Measurements from ENCODE around the gene PCLO. TPM values are rescaled to one million over a fixed set of nuclear protein-coding genes. Genes with fewer than 3 reads are reported as not detected.
"Not testable (repeated sequence)": the region's sequence is repeated elsewhere in the genome, so short reads cannot be mapped to it uniquely, and the experiment has no call there.

The PCLO gene
- total RNA-seq, 3 donors from 2014 or later = 0.10 TPM; not detected in 2

GRCh38 chr7:83053965-83054364 lies 108.7 kb downstream of the PCLO start:
- no peaks in the 10 kb centered on the region for H3K27me3 Mint-ChIP-seq (ENCODE audit: low read depth)
- H3K4me1 Mint-ChIP-seq (ENCODE audit: low read depth) = no peaks in the 10 kb centered on the region

GRCh38 chr7:83040484-83040883 lies 122.2 kb downstream of the PCLO start:
- ATAC-seq = no peak

More at GRCh38 chr7:83053965-83054364, 108.7 kb downstream of the PCLO start:
- H3K4me3 Mint-ChIP-seq = no peak overlapping the region
- DNase-seq = no peak
- peaks cover 3% of the 10 kb centered on the region for H3K9me3 Mint-ChIP-seq
- H3K36me3 Mint-ChIP-seq (ENCODE audit: insufficient read depth) = no peaks in the 10 kb centered on the region
- no peak for ATAC-seq

GRCh38 chr7:83038787-83039186 lies 123.9 kb downstream of the PCLO start:
- ATAC-seq = no peak

More at GRCh38 chr7:83040484-83040883, 122.2 kb downstream of the PCLO start:
- Mint-ChIP-seq H3K4me3 (no peak overlapping the region), H3K27me3 (ENCODE audit: low read depth) (no peaks in the 10 kb centered on the region), H3K36me3 (ENCODE audit: insufficient read depth) (no peaks in the 10 kb centered on the region), H3K4me1 (ENCODE audit: low read depth) (no peaks in the 10 kb centered on the region), H3K9me3 (peaks cover 14% of the 10 kb centered on the region)
- no peak for DNase-seq

GRCh38 chr7:83036721-83037380 lies 125.8 kb downstream of the PCLO start:
- H3K4me3 Mint-ChIP-seq = no peak overlapping the region
- ATAC-seq = no peak
- no peaks in the 10 kb centered on the region for H3K4me1 Mint-ChIP-seq (ENCODE audit: low read depth)
- H3K27me3 Mint-ChIP-seq (ENCODE audit: low read depth) = no peaks in the 10 kb centered on the region
- peaks cover 19% of the 10 kb centered on the region for H3K9me3 Mint-ChIP-seq
- DNase-seq = no peak
- no peaks in the 10 kb centered on the region for H3K36me3 Mint-ChIP-seq (ENCODE audit: insufficient read depth)

More at GRCh38 chr7:83038787-83039186, 123.9 kb downstream of the PCLO start:
- H3K9me3 Mint-ChIP-seq = peaks cover 14% of the 10 kb centered on the region
- no peaks in the 10 kb centered on the region for H3K27me3 Mint-ChIP-seq (ENCODE audit: low read depth)
- H3K4me3 Mint-ChIP-seq = no peak overlapping the region
- DNase-seq = no peak
- no peaks in the 10 kb centered on the region for H3K4me1 Mint-ChIP-seq (ENCODE audit: low read depth)
- no peaks in the 10 kb centered on the region for H3K36me3 Mint-ChIP-seq (ENCODE audit: insufficient read depth)

GRCh38 chr7:83036130-83036529 lies 126.6 kb downstream of the PCLO start:
- Mint-ChIP-seq H3K4me3 (no peak overlapping the region), H3K4me1 (ENCODE audit: low read depth) (no peaks in the 10 kb centered on the region), H3K9me3 (peaks cover 19% of the 10 kb centered on the region), H3K27me3 (ENCODE audit: low read depth) (no peaks in the 10 kb centered on the region), H3K36me3 (ENCODE audit: insufficient read depth) (no peaks in the 10 kb centered on the region)
- ATAC-seq = no peak
- DNase-seq = no peak

- no peaks in the 10 kb centered on the region for H3K36me3 Mint-ChIP-seq (ENCODE audit: insufficient read depth)
- H3K27me3 Mint-ChIP-seq (ENCODE audit: low read depth) = no peaks in the 10 kb centered on the region
- ATAC-seq (no peak), DNase-seq (no peak)
- peaks cover 10% of the 10 kb centered on the region for H3K9me3 Mint-ChIP-seq
- H3K4me3 Mint-ChIP-seq = no peak overlapping the region
- no peaks in the 10 kb centered on the region for H3K4me1 Mint-ChIP-seq (ENCODE audit: low read depth)
These were observed 130.5 kb downstream of the PCLO start for GRCh38 chr7:83032195-83032594.

DNA sequence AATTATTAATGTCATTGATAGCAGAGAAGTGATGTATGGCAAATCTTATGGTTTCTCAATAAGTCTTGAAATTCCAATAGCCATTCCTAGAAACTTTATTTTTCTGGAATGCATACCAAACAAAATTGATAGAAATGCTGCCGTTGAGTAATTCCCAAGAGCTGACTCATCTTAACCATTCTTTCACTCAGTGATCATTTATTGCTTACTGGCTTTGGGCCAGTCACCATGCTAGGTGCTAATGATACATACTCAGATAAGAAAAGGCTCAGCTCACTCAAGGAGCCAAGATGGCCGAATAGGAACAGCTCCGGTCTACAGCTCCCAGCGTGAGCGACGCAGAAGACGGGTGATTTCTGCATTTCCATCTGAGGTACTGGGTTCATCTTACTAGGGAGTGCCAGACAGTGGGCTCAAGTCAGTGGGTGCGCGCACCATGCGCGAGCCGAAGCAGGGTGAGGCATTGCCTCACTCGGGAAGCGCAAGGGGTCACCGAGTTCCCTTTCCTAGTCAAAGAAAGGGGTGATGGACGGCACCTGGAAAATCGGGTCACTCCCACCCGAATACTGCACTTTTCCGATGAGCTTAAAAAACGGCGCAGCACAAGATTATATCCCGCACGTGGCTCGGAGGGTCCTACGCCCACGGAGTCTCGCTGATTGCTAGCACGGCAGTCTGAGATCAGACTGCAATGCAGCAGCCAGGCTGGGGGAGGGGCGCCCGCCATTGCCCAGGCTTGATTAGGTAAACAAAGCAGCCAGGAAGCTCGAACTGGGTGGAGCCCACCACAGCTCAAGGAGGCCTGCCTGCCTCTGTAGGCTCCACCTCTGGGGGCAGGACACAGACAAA lies 138.6 kb downstream of the PCLO start:
- not testable (repeated sequence) for H3K36me3 Mint-ChIP-seq (ENCODE audit: insufficient read depth); H3K4me1 Mint-ChIP-seq (ENCODE audit: low read depth); H3K4me3 Mint-ChIP-seq

DNA sequence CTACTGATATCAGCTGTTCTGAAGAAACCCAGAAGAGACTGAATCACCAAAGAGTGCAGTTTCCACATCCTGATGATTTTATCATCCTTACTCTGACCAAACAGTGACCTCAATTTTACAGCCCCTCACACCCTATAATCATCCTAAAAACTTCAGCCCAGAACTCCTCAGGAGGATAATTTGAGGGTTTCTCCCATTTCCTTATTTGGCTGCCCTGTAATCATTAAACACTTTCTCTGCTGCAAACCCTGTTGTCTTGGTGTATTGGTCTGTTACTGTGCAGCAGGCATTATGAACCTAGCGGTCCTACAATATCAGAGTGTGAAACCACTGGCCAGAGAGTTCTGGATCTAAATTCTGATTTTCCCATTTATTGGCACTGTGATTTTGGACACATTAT lies 141.7 kb downstream of the PCLO start:
- H3K9me3 Mint-ChIP-seq = peaks cover 22% of the 10 kb centered on the region
- no peak overlapping the region for H3K4me3 Mint-ChIP-seq
- DNase-seq (no peak), ATAC-seq (no peak)
- H3K27me3 Mint-ChIP-seq (ENCODE audit: low read depth) = no peaks in the 10 kb centered on the region
- H3K36me3 Mint-ChIP-seq (ENCODE audit: insufficient read depth) = no peaks in the 10 kb centered on the region
- H3K4me1 Mint-ChIP-seq (ENCODE audit: low read depth) = no peaks in the 10 kb centered on the region

More for the DNA sequence above, 138.6 kb downstream of the PCLO start:
- DNase-seq; H3K27me3 Mint-ChIP-seq (ENCODE audit: low read depth); ATAC-seq: not testable (repeated sequence)
- H3K9me3 Mint-ChIP-seq = peaks cover 18% of the 10 kb centered on the region

DNA sequence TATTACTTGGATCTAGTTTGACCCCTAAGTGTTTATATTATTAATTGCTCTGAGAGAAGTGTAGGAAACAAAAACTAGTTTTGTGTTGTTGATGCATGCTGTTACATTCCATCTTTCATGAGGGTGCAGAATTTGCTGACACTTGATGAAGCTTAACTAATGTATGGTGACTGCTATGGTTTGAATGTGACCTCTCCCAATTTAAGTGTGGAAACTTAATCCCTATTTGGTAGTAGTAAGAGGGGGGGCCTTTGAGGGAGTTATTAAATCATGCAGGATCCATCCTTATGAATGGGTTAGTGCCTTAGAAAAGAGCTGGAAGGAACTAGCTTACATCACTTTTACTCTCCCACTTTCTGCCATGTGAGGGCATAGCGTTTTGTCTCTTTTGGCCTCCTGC lies 142.5 kb downstream of the PCLO start:
- Mint-ChIP-seq H3K9me3 (peaks cover 22% of the 10 kb centered on the region), H3K4me1 (ENCODE audit: low read depth) (no peaks in the 10 kb centered on the region), H3K27me3 (ENCODE audit: low read depth) (no peaks in the 10 kb centered on the region), H3K36me3 (ENCODE audit: insufficient read depth) (no peaks in the 10 kb centered on the region), H3K4me3 (no peak overlapping the region)
- no peak for DNase-seq
- no peak for ATAC-seq

DNA sequence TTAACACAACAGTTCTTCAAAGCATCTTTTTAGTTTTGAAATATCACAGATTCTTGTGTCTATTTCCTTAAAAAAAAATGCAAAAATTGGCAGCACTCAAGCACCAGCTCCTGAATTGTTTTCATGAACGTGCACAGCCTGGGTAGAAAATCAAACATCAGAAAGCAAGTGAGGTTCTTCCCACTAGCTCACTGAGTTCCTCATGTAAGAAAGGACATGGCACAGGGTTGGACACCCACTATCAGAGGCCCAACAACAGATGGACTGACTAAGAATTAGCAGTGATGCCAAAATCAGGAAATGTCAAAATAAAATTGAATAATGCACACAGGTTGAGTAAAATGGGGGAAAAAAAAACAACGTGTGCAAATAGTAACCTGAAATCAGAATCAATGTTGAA lies 146.8 kb downstream of the PCLO start:
- Mint-ChIP-seq H3K4me3 (no peak overlapping the region), H3K27me3 (ENCODE audit: low read depth) (no peaks in the 10 kb centered on the region), H3K9me3 (peaks cover 21% of the 10 kb centered on the region), H3K4me1 (ENCODE audit: low read depth) (no peaks in the 10 kb centered on the region), H3K36me3 (ENCODE audit: insufficient read depth) (no peaks in the 10 kb centered on the region)
- DNase-seq (no peak), ATAC-seq (no peak)

DNA sequence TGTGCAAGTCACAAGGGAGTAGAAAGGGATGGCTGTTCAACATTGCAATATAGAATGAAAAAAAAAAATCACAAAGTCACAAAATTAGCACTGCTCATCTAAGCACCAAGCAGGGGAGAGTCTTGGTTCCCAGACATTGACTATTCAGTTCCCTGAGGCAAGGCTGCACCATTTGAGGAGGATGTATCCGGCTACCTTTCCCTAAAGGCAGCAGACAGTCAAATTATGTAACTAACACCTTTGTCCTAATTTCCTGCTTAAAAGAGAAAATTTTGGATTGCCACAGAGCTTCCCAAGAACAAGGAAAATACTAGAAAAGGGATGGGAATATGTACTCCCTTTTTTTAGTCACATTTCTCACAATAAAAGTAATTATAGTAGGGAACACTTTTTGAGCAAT lies 148.1 kb downstream of the PCLO start:
- no peak overlapping the region for H3K4me3 Mint-ChIP-seq
- H3K36me3 Mint-ChIP-seq (ENCODE audit: insufficient read depth) = no peaks in the 10 kb centered on the region
- peaks cover 19% of the 10 kb centered on the region for H3K9me3 Mint-ChIP-seq
- no peak for ATAC-seq
- no peaks in the 10 kb centered on the region for H3K4me1 Mint-ChIP-seq (ENCODE audit: low read depth)
- H3K27me3 Mint-ChIP-seq (ENCODE audit: low read depth) = no peaks in the 10 kb centered on the region
- DNase-seq = no peak

DNA sequence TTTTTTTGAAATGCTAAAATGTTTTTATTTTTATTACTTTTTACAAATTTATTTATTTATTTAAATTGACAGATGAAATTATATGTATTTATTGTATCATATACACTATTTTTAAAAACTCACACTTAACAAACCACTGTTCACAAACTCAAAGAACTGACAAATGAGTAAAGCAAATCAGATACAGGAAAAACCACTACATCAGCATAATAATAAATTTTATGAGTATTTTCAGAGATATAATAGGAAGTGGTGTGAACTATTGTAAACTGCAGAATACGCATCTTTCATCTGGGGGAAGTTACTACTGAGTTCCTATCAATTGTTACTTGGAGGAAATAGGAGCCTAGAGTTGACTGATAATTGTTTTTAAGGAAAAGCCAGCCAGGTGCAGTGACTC lies 150.7 kb downstream of the PCLO start:
- no peak for ATAC-seq
- H3K9me3 Mint-ChIP-seq = peaks cover 15% of the 10 kb centered on the region
- no peak for DNase-seq
- H3K4me3 Mint-ChIP-seq = no peak overlapping the region
- no peaks in the 10 kb centered on the region for H3K36me3 Mint-ChIP-seq (ENCODE audit: insufficient read depth)
- no peaks in the 10 kb centered on the region for H3K4me1 Mint-ChIP-seq (ENCODE audit: low read depth)
- H3K27me3 Mint-ChIP-seq (ENCODE audit: low read depth) = no peaks in the 10 kb centered on the region

GRCh38 chr7:83005410-83005809 lies 157.3 kb downstream of the PCLO start:
- H3K36me3 Mint-ChIP-seq (ENCODE audit: insufficient read depth) = no peaks in the 10 kb centered on the region
- DNase-seq = no peak
- no peaks in the 10 kb centered on the region for H3K4me1 Mint-ChIP-seq (ENCODE audit: low read depth)
- ATAC-seq = no peak
- H3K27me3 Mint-ChIP-seq (ENCODE audit: low read depth) = no peaks in the 10 kb centered on the region
- H3K4me3 Mint-ChIP-seq = no peak overlapping the region
- peaks cover 19% of the 10 kb centered on the region for H3K9me3 Mint-ChIP-seq

DNA sequence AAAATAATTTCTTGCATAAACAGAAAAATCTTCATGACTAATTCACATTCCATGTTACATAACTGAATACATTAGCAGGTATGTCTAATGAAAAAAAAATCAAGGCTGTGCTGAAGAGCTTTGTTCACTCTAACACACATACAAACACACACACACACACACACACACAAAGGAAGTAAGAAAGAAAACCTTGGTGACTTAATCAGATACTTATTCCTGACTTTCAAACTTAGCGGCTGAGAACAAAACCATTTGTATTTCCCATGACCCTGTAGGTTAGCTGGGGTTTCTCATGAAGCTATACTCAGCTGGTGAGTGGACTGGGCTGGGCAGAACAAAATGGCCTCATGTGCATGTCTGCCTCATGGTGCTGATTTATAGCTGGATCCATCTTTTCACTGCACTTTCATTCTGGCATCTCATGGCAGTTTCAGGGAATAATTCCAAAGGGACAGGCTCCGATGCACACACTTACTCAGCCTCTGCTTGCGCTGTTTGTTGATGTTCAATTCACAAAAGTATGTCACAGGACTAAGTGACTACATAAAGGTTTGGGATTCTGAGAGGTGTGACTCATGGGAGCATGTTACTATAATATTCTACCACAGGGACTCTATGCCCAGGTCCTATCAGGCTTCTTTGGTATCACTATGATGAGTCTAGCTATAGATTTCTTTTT lies 161.2 kb downstream of the PCLO start:
- no peak overlapping the region for H3K4me3 Mint-ChIP-seq
- H3K36me3 Mint-ChIP-seq (ENCODE audit: insufficient read depth) = no peaks in the 10 kb centered on the region
- DNase-seq (no peak), ATAC-seq (no peak)
- H3K9me3 Mint-ChIP-seq = peaks cover 18% of the 10 kb centered on the region
- H3K4me1 Mint-ChIP-seq (ENCODE audit: low read depth) = no peaks in the 10 kb centered on the region
- no peaks in the 10 kb centered on the region for H3K27me3 Mint-ChIP-seq (ENCODE audit: low read depth)
